ENCODE data around the gene COL11A2.

DNA sequence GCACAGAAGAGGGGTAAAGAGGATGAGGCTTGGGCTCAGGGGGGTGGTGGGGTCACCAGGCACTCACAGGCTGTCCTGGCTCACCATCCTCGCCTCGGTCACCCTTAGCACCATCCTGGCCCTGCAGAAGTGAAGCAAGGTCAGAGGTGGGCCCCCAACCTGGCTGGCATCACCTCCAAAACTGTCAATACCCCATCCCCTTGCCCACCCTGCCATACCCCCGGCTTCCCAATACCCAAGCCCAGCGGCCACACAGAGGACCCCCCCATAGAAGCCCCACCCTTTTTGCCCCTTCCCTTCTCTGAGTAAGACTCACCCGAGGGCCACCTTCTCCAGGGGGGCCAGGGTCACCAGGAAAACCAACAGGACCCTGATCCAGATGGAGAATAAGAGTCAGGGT, 23.6 kb downstream of the COL11A2 start:
- TF ChIP-seq, protein P1, sequence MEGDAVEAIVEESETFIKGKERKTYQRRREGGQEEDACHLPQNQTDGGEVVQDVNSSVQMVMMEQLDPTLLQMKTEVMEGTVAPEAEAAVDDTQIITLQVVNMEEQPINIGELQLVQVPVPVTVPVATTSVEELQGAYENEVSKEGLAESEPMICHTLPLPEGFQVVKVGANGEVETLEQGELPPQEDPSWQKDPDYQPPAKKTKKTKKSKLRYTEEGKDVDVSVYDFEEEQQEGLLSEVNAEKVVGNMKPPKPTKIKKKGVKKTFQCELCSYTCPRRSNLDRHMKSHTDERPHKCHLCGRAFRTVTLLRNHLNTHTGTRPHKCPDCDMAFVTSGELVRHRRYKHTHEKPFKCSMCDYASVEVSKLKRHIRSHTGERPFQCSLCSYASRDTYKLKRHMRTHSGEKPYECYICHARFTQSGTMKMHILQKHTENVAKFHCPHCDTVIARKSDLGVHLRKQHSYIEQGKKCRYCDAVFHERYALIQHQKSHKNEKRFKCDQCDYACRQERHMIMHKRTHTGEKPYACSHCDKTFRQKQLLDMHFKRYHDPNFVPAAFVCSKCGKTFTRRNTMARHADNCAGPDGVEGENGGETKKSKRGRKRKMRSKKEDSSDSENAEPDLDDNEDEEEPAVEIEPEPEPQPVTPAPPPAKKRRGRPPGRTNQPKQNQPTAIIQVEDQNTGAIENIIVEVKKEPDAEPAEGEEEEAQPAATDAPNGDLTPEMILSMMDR (IDR thresholded peaks at IDR 0.05), result no peak
- TF ChIP-seq POLR2A (IDR thresholded peaks at IDR 0.05), result no peak
